Epithelial cell of proximal tubule (primary cell): Measurements from ENCODE around the gene C14orf132. TPM values are rescaled to one million over a fixed set of nuclear protein-coding genes. Genes with fewer than 3 reads are reported as not detected.
"Not testable (repeated sequence)": the region's sequence is repeated elsewhere in the genome, so short reads cannot be mapped to it uniquely, and the experiment has no call there.

Source experiments
- DNase-seq: peaks from one replicate; pipeline ENCODE4 v3.0.0-alpha.2; 2011; ENCODE audit warnings: low read depth
- H3K4me3 ChIP-seq: 2 replicates; pipeline ENCODE4 v1.5.1; 2011; ENCODE audit warnings: low read depth, mild to moderate bottlenecking, low read length
- total RNA-seq: library from RNA; depleted of rRNA; stranded (reverse); fragments of >200 nt; gene quantifications from 2 replicates; pipeline ENCODE4 v1.2.3, GENCODE V29; 2015
- TF ChIP-seq, protein P1 (sequence below): conservative IDR thresholded peaks from 2 replicates; pipeline ENCODE4 v1.5.1; 2012; ENCODE audit warnings: low read depth, mild to moderate bottlenecking, low read length

The C14orf132 gene
- total RNA-seq, 1 donor from 2014 or later, result 4.0 TPM

DNA sequence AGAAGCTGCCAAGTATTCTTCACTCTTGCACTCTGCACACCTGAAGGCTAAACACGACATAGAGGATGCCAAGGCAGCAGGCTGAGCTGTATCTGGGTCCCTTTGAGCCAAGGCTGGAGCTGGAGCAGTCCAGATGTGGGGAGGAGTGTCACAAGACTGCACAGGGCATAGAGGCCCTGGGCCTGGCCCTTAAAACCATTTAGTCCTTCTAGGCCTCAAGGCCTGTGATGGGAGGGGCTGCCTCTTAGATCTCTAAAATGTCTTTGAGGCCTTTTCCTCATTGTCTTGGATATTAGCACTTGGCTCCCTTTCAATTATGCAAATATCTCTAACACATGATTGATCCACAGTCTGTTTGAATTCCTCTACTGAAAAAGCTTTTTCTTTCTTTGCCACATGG is 28.0 kb upstream of the C14orf132 start:
- no peak for DNase-seq
- TF ChIP-seq, protein P1, sequence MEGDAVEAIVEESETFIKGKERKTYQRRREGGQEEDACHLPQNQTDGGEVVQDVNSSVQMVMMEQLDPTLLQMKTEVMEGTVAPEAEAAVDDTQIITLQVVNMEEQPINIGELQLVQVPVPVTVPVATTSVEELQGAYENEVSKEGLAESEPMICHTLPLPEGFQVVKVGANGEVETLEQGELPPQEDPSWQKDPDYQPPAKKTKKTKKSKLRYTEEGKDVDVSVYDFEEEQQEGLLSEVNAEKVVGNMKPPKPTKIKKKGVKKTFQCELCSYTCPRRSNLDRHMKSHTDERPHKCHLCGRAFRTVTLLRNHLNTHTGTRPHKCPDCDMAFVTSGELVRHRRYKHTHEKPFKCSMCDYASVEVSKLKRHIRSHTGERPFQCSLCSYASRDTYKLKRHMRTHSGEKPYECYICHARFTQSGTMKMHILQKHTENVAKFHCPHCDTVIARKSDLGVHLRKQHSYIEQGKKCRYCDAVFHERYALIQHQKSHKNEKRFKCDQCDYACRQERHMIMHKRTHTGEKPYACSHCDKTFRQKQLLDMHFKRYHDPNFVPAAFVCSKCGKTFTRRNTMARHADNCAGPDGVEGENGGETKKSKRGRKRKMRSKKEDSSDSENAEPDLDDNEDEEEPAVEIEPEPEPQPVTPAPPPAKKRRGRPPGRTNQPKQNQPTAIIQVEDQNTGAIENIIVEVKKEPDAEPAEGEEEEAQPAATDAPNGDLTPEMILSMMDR, result no peak
- H3K4me3 ChIP-seq, result no peak overlapping the region

- TF ChIP-seq, protein P1, result no peak
- no peak for DNase-seq
Measured at GRCh38 chr14:96011607-96012006, 27.6 kb upstream of the C14orf132 start.

DNA sequence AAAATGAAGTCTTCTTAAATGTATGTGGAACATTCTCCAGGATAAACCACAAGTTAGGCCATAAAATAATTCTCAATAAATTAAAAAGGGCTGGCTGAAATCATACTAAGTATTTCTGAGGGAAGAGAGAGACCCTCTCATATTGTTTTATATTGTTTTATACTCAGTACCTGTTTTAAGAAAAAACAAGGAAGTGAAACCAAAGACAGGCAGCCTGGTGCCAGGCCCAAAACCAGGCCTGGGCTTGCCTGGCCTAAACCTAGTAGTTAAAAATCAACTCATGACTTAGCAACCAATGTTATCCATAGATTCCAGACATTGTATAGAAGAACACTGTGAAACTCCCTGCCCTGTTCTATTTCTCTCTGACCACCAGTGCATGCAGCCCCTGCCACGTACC is 26.4 kb upstream of the C14orf132 start:
- not testable (repeated sequence) for DNase-seq, H3K4me3 ChIP-seq

More at GRCh38 chr14:96011607-96012006, 27.6 kb upstream of the C14orf132 start:
- no peak overlapping the region for H3K4me3 ChIP-seq

GRCh38 chr14:96014176-96014575 is 25.0 kb upstream of the C14orf132 start:
- no peak overlapping the region for H3K4me3 ChIP-seq
- DNase-seq, result no peak
- TF ChIP-seq, protein P1, result no peak

GRCh38 chr14:96016501-96017160 is 22.5 kb upstream of the C14orf132 start:
- no peak overlapping the region for H3K4me3 ChIP-seq
- TF ChIP-seq, protein P1, result no peak
- DNase-seq, result no peak

- TF ChIP-seq, protein P1, result no peak
- no peak overlapping the region for H3K4me3 ChIP-seq
- no peak for DNase-seq
Measured at GRCh38 chr14:96017882-96018281, 21.3 kb upstream of the C14orf132 start.

DNA sequence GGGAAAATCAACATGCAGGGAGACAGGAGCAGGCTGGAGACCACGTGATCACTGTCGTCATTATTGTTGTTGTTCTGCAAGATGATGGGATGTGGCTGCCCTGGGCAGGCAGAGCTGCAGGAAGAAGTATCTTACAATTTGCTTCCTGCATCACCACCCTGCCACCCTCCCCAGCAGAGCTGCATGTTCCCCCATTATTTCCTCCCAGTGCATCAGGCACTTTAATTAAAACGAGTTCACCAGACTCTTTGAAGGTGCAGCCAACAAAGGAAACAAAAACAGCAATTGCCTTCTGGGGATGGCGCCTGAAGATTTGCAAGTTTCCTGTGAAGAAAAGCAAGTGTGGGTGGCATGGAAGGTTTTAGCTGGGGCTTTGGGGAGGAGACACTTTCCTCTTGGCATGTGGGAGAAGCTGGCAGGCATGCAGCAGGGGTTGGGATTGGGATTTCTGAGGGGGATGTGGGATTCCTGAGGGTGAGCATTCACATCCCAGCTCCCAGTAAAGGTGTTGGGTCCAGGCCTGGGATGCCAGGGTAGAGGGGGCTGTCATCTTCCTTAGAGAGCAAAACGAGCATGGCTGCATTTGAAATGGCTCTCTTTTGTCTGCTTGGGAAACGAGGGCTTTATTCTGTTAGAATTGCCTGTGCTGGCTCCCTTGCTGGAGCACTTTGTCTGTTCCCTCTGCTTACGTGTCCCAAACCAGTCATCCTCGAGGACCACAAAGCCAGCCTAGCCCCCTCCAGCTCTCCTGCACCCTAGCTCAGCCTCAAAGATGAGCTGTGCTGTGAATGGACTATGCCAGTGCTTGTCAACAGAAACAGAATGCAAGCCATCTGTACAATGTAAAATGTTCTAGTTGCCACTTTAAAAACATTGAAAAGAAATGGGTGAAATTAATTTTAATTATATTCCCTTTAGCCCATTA is 11.5 kb upstream of the C14orf132 start:
- TF ChIP-seq, protein P1, result no peak
- no peak for DNase-seq
- H3K4me3 ChIP-seq, result no peak overlapping the region
